ENCODE results near the gene KANTR. TPM values are rescaled to one million over a fixed set of nuclear protein-coding genes. Genes with fewer than 3 reads are reported as not detected.

The KANTR gene
- total RNA-seq, 1 experiment from 2014 or later, result 7.5 TPM

DNA sequence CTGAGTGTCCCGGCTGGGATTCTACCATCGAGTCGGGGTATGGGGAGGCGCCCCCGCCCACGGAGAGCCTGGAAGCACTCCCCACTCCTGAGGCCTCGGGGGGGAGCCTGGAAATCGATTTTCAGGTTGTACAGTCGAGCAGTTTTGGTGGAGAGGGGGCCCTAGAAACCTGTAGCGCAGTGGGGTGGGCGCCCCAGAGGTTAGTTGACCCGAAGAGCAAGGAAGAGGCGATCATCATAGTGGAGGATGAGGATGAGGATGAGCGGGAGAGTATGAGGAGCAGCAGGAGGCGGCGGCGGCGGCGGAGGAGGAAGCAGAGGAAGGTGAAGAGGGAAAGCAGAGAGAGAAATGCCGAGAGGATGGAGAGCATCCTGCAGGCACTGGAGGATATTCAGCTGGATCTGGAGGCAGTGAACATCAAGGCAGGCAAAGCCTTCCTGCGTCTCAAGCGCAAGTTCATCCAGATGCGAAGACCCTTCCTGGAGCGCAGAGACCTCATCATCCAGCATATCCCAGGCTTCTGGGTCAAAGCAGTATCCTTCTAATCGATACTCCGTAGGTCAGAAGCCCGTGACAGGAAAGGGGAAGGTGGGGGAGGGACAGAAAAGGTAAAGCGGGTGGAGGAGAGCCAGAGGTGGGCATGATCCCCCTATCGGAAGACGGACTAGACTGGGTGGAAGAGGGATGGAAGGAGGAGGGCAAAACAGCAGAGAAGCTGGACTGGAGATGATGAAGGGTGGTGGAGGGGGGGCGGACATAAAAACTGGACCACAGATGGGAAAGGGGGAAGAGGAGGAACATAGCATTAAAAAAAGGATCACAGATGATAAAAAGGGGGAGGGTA is 10.9 kb upstream of the KANTR start:
- ChIA-PET CTCF (no interaction called here), RAD21 (ENCODE audit: low non-redundant PET in 1 of 2, low total read pairs in 2 of 2, uncharacterized antibody in 2 of 2, unreplicated experiment in 2 of 2) (no interaction called here), POLR2A (interaction anchor here (1.3 to 1.5 kb wide), 5 partner anchors 10 to 142 kb away, joined by 3 to 25 read pairs (median 5); partner anchors contain the start of gene KANTR)
- no peaks in the 10 kb centered on the region for H3K27me3 ChIP-seq (ENCODE audit: insufficient read depth, low read length)
- peak overlapping the region; percentile 84 for H3K9ac ChIP-seq (ENCODE audit: low read length)
- no peak overlapping the region for H2AFZ ChIP-seq (ENCODE audit: low read depth, low read length, poor library complexity, severe bottlenecking)
- H3K79me2 ChIP-seq (ENCODE audit: insufficient read depth, low read length), result peaks cover 8% of the 10 kb centered on the region; the same call in 1 of the 2 replicates
- H3K9me3 ChIP-seq (ENCODE audit: control insufficient read depth in 1 of 2, insufficient read depth in 1 of 2, low read depth in 1 of 2, low read length in 2 of 2), result no peaks in the 10 kb centered on the region
- peak overlapping the region; percentile 63 to 70 for H3K4me3 ChIP-seq (replicated peaks in 1 of 2; ENCODE audit: low read depth in 1 of 2, low read length in 2 of 2)
- H3K9me2 ChIP-seq (ENCODE audit: insufficient read depth), result no peaks in the 10 kb centered on the region
- peaks cover 0 to 10% of the 10 kb centered on the region in 2 experiments; a peak in 1 of 4 replicates for H3K36me3 ChIP-seq (ENCODE audit: control insufficient read depth in 1 of 2, insufficient read depth in 2 of 2, low read length in 2 of 2)
- H4K20me1 ChIP-seq (ENCODE audit: insufficient read depth), result no peaks in the 10 kb centered on the region
- TF ChIP-seq CBX3 (IDR thresholded peaks at IDR 0.05; ENCODE audit: low read depth), result no peak
- no peak for TF ChIP-seq ZFX (IDR thresholded peaks at IDR 0.05)
- TF ChIP-seq SRF (IDR thresholded peaks at IDR 0.05; ENCODE audit: low read depth), result no peak
- TF ChIP-seq FOSL1 (IDR thresholded peaks at IDR 0.05; ENCODE audit: low read depth), result no peak
- TF ChIP-seq JUND (IDR thresholded peaks at IDR 0.05), result no peak
- H3K27ac ChIP-seq (ENCODE audit: low read depth, low read length), result peak overlapping the region; percentile 51; the same call in 1 of the 2 replicates
- intact Hi-C loops (cut with micrococcal nuclease), result no loop called here
- H3K4me2 ChIP-seq (ENCODE audit: low read length), result peak overlapping the region; percentile 84
- ATAC-seq (no peak), DNase-seq (ENCODE audit: low read depth, low spot score) (no peak)
- TSS peak; percentile 44 for BruUV-seq (replicated peaks)
- peaks cover 0 to 7% of the 10 kb centered on the region in 2 experiments; a peak in 1 of 4 replicates for H3K4me1 ChIP-seq (ENCODE audit: control insufficient read depth in 1 of 2, insufficient read depth in 2 of 2, low read length in 2 of 2)

DNA sequence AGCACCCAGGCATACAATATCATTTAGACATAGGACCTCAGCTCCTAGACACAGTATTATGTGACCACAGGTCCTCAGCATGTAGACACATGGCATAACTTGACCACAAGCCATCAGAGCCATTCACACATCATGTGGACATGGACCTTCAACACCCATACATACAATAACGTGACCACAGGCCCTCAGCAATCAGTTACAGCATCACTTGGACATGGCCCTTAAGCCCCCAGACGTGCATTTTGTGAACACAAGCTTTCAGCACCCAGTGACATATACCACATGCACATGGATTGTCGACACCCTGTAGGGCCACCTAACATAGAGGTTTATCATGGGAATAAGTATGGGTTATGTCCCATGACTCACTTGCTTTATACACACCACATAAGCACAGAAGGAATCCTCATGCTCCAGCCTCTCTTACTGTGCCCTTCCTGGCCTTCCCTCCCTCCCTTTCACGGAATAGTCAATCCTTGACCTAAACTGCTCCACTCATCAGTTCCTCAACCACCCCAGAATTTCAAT is 9.8 kb upstream of the KANTR start:
- Histone ChIP-seq H3K27me3 (ENCODE audit: insufficient read depth, low read length) (no peaks in the 10 kb centered on the region), H3K79me2 (ENCODE audit: insufficient read depth, low read length) (peaks cover 8% of the 10 kb centered on the region; the same call in 1 of the 2 replicates), H2AFZ (ENCODE audit: low read depth, low read length, poor library complexity, severe bottlenecking) (no peak overlapping the region), H3K9ac (ENCODE audit: low read length) (no peak overlapping the region), H3K4me3 (replicated peaks in 1 of 2; ENCODE audit: low read depth in 1 of 2, low read length in 2 of 2) (no peak overlapping the region), H3K9me3 (ENCODE audit: control insufficient read depth in 1 of 2, insufficient read depth in 1 of 2, low read depth in 1 of 2, low read length in 2 of 2) (no peaks in the 10 kb centered on the region), H3K36me3 (ENCODE audit: control insufficient read depth in 1 of 2, insufficient read depth in 2 of 2, low read length in 2 of 2) (peaks cover 0 to 10% of the 10 kb centered on the region in 2 experiments; a peak in 1 of 4 replicates), H3K9me2 (ENCODE audit: insufficient read depth) (no peaks in the 10 kb centered on the region), H3K4me2 (ENCODE audit: low read length) (no peak overlapping the region), H4K20me1 (ENCODE audit: insufficient read depth) (no peaks in the 10 kb centered on the region), H3K4me1 (ENCODE audit: control insufficient read depth in 1 of 2, insufficient read depth in 2 of 2, low read length in 2 of 2) (peaks cover 0 to 7% of the 10 kb centered on the region in 2 experiments; a peak in 1 of 4 replicates), H3K27ac (ENCODE audit: low read depth, low read length) (no peak overlapping the region)
- no peak for TF ChIP-seq YY1 (IDR thresholded peaks at IDR 0.05; ENCODE audit: extremely low read depth, insufficient replicate concordance, low read depth, low read length)
- no peak for TF ChIP-seq EGR1 (IDR thresholded peaks at IDR 0.05; ENCODE audit: low read depth)
- no peak for TF ChIP-seq EZH2 (IDR thresholded peaks at IDR 0.05)
- TF ChIP-seq, protein P1, sequence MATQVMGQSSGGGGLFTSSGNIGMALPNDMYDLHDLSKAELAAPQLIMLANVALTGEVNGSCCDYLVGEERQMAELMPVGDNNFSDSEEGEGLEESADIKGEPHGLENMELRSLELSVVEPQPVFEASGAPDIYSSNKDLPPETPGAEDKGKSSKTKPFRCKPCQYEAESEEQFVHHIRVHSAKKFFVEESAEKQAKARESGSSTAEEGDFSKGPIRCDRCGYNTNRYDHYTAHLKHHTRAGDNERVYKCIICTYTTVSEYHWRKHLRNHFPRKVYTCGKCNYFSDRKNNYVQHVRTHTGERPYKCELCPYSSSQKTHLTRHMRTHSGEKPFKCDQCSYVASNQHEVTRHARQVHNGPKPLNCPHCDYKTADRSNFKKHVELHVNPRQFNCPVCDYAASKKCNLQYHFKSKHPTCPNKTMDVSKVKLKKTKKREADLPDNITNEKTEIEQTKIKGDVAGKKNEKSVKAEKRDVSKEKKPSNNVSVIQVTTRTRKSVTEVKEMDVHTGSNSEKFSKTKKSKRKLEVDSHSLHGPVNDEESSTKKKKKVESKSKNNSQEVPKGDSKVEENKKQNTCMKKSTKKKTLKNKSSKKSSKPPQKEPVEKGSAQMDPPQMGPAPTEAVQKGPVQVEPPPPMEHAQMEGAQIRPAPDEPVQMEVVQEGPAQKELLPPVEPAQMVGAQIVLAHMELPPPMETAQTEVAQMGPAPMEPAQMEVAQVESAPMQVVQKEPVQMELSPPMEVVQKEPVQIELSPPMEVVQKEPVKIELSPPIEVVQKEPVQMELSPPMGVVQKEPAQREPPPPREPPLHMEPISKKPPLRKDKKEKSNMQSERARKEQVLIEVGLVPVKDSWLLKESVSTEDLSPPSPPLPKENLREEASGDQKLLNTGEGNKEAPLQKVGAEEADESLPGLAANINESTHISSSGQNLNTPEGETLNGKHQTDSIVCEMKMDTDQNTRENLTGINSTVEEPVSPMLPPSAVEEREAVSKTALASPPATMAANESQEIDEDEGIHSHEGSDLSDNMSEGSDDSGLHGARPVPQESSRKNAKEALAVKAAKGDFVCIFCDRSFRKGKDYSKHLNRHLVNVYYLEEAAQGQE (IDR thresholded peaks at IDR 0.05; ENCODE audit: low read depth), result no peak
- TF ChIP-seq CEBPB (IDR thresholded peaks at IDR 0.05; ENCODE audit: low read depth), result no peak
- TF ChIP-seq JUND (IDR thresholded peaks at IDR 0.05), result no peak
- TF ChIP-seq, protein P2, sequence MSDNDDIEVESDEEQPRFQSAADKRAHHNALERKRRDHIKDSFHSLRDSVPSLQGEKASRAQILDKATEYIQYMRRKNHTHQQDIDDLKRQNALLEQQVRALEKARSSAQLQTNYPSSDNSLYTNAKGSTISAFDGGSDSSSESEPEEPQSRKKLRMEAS (IDR thresholded peaks at IDR 0.05), result no peak
- TF ChIP-seq FOSL1 (IDR thresholded peaks at IDR 0.05; ENCODE audit: low read depth), result no peak
- RAD21 ChIA-PET (ENCODE audit: low non-redundant PET in 1 of 2, low total read pairs in 2 of 2, uncharacterized antibody in 2 of 2, unreplicated experiment in 2 of 2), result no interaction called here
- POLR2A ChIA-PET, result no interaction called here
- CTCF ChIA-PET, result no interaction called here
- intact Hi-C loops (cut with micrococcal nuclease), result no loop called here
- DNase-seq (ENCODE audit: low read depth, low spot score), result no peak
- ATAC-seq, result no peak
- BruUV-seq (replicated peaks), result no TSS peak
